HG03103 (cell line): ENCODE data around the gene ST3GAL5.
"Not testable (repeated sequence)": the region's sequence is repeated elsewhere in the genome, so short reads cannot be mapped to it uniquely, and the experiment has no call there.

ENCODE experiments used
- ATAC-seq: cut with Tn5 transposase; IDR thresholded peaks from one replicate; pipeline ENCODE4 v1.9.1; 2021; ENCODE audit warnings: low read depth; ENCODE audit not compliant: unreplicated experiment

The ST3GAL5 gene

GRCh38 chr2:85894554-85895278 lies 5.9 kb upstream of the ST3GAL5 start:
- not testable (repeated sequence) for ATAC-seq

GRCh38 chr2:85893428-85894258 lies 4.9 kb upstream of the ST3GAL5 start:
- no peak for ATAC-seq

- ATAC-seq: no peak
Measured at GRCh38 chr2:85892216-85892944, 3.6 kb upstream of the ST3GAL5 start.

GRCh38 chr2:85890522-85891176 lies 1.9 kb upstream of the ST3GAL5 start:
- no peak for ATAC-seq

GRCh38 chr2:85889627-85890281 lies 964 bp upstream of the ST3GAL5 start:
- ATAC-seq: no peak

GRCh38 chr2:85888020-85888683 lies 638 bp downstream of the ST3GAL5 start:
- ATAC-seq: no peak

- ATAC-seq: no peak
Measured at GRCh38 chr2:85887566-85888019, 1.2 kb downstream of the ST3GAL5 start.

- no peak for ATAC-seq
Measured at GRCh38 chr2:85886590-85886989, 2.2 kb downstream of the ST3GAL5 start.

GRCh38 chr2:85886141-85886540 lies 2.6 kb downstream of the ST3GAL5 start:
- no peak for ATAC-seq

- ATAC-seq: not testable (repeated sequence)
Measured at GRCh38 chr2:85881781-85882180, 7.0 kb downstream of the ST3GAL5 start.

GRCh38 chr2:85880716-85881328 lies 8.0 kb downstream of the ST3GAL5 start:
- not testable (repeated sequence) for ATAC-seq

GRCh38 chr2:85878719-85879370 lies 9.9 kb downstream of the ST3GAL5 start:
- ATAC-seq: no peak

GRCh38 chr2:85875350-85876050 lies 13.3 kb downstream of the ST3GAL5 start:
- no peak for ATAC-seq

GRCh38 chr2:85873679-85874078 lies 15.1 kb downstream of the ST3GAL5 start:
- no peak for ATAC-seq

- no peak for ATAC-seq
Measured at GRCh38 chr2:85872536-85873161, 16.1 kb downstream of the ST3GAL5 start.

GRCh38 chr2:85871494-85872164 lies 17.2 kb downstream of the ST3GAL5 start:
- ATAC-seq: no peak

- ATAC-seq: no peak
Measured at GRCh38 chr2:85868822-85869221, 20.0 kb downstream of the ST3GAL5 start.
